GM19438 (cell line): ENCODE data around the gene TRPM4.
"Not testable (repeated sequence)": the region's sequence is repeated elsewhere in the genome, so short reads cannot be mapped to it uniquely, and the experiment has no call there.

Experiments
- ATAC-seq: cut with Tn5 transposase; IDR thresholded peaks from one replicate; pipeline ENCODE4 v1.9.1; 2021; ENCODE audit warnings: low read depth; ENCODE audit not compliant: unreplicated experiment

TRPM4 gene

GRCh38 chr19:49182848-49183375 is 25.3 kb downstream of the TRPM4 start:
- ATAC-seq: no peak

- ATAC-seq: no peak
These were observed 28.5 kb downstream of the TRPM4 start for GRCh38 chr19:49186108-49186507.

GRCh38 chr19:49188626-49189200 is 31.1 kb downstream of the TRPM4 start:
- ATAC-seq: no peak

- ATAC-seq: no peak
These were observed 31.7 kb downstream of the TRPM4 start for GRCh38 chr19:49189259-49189658.

- ATAC-seq: no peak
These were observed 33.2 kb downstream of the TRPM4 start for GRCh38 chr19:49190781-49191180.

GRCh38 chr19:49193822-49194394 is 36.3 kb downstream of the TRPM4 start:
- ATAC-seq: no peak

GRCh38 chr19:49194408-49194807 is 36.8 kb downstream of the TRPM4 start:
- no peak for ATAC-seq

GRCh38 chr19:49196527-49197240 is 39.1 kb downstream of the TRPM4 start:
- no peak for ATAC-seq

GRCh38 chr19:49200238-49200862 is 42.8 kb downstream of the TRPM4 start:
- no peak for ATAC-seq

- ATAC-seq: no peak
These were observed 43.5 kb downstream of the TRPM4 start for GRCh38 chr19:49201042-49201441.

- no peak for ATAC-seq
These were observed 47.5 kb downstream of the TRPM4 start for GRCh38 chr19:49205114-49205513.

GRCh38 chr19:49209502-49209901 is 51.9 kb downstream of the TRPM4 start:
- ATAC-seq: not testable (repeated sequence)

- no peak for ATAC-seq
These were observed 52.7 kb downstream of the TRPM4 start for GRCh38 chr19:49210108-49210900.

- ATAC-seq: no peak
These were observed 53.4 kb downstream of the TRPM4 start for GRCh38 chr19:49210901-49211451.

GRCh38 chr19:49212016-49212701 is 54.6 kb downstream of the TRPM4 start:
- ATAC-seq: no peak

GRCh38 chr19:49213791-49214190 is 56.2 kb downstream of the TRPM4 start:
- ATAC-seq: no peak

GRCh38 chr19:49214701-49215100 is 57.1 kb downstream of the TRPM4 start:
- no peak for ATAC-seq

GRCh38 chr19:49216071-49216470 is 58.5 kb downstream of the TRPM4 start:
- no peak for ATAC-seq

- no peak for ATAC-seq
These were observed 59.8 kb downstream of the TRPM4 start for GRCh38 chr19:49217382-49217781.

GRCh38 chr19:49222011-49222410 is 64.4 kb downstream of the TRPM4 start:
- ATAC-seq: no peak
